Osteoblast (primary cell): ENCODE measurements around the gene TEX261. TPM values are rescaled to one million over a fixed set of nuclear protein-coding genes. Genes with fewer than 3 reads are reported as not detected.

Source experiments
- DNase-seq: peaks from one replicate; pipeline ENCODE4 v3.0.0; 2011; ENCODE audit warnings: low spot score, mixed read lengths; ENCODE audit not compliant: insufficient read length; ENCODE audit errors: missing footprints
- H2AFZ ChIP-seq: 2 replicates; pipeline ENCODE4 v1.6.0; 2011; ENCODE audit warnings: mild to moderate bottlenecking, low read length
- H3K27ac ChIP-seq: 2 replicates; pipeline ENCODE4 v1.5.1; 2011; ENCODE audit warnings: mild to moderate bottlenecking, low read depth, low read length, moderate library complexity
- H3K27me3 ChIP-seq: 2 replicates; pipeline ENCODE4 v1.6.0; 2012; ENCODE audit warnings: mild to moderate bottlenecking, control low read depth, inconsistent platforms, low read length, moderate library complexity; ENCODE audit not compliant: insufficient read depth
- H3K36me3 ChIP-seq: 2 replicates; pipeline ENCODE4 v1.5.1; 2011; ENCODE audit warnings: mild to moderate bottlenecking, low read length, control low read depth, moderate library complexity; ENCODE audit not compliant: insufficient read depth
- H3K4me1 ChIP-seq: 2 replicates; pipeline ENCODE4 v1.5.1; 2011; ENCODE audit warnings: mild to moderate bottlenecking, low read length, control low read depth, moderate library complexity; ENCODE audit not compliant: insufficient read depth
- H3K4me2 ChIP-seq: 2 replicates; pipeline ENCODE4 v1.6.0; 2011; ENCODE audit warnings: mild to moderate bottlenecking, low read length; ENCODE audit not compliant: insufficient read depth
- H3K4me3 ChIP-seq: fragments of 200-600 bp; sonication (generic); 3 replicates; pipeline ENCODE4 v1.5.1; 2012; ENCODE audit warnings: mild to moderate bottlenecking, low read length, inconsistent platforms; ENCODE audit not compliant: insufficient read depth
- H3K79me2 ChIP-seq: 2 replicates; pipeline ENCODE4 v1.6.0; 2012; ENCODE audit warnings: mild to moderate bottlenecking, low read length, control low read depth, inconsistent platforms; ENCODE audit not compliant: insufficient read depth
- H3K9me3 ChIP-seq: 2 replicates; pipeline ENCODE4 v1.5.1; 2011; ENCODE audit warnings: low read depth, low read length, control low read depth
- H4K20me1 ChIP-seq: 2 replicates; pipeline ENCODE4 v1.6.0; 2012; ENCODE audit warnings: mild to moderate bottlenecking, low read length, control low read depth; ENCODE audit not compliant: insufficient read depth
- total RNA-seq: library from RNA; depleted of rRNA; stranded (reverse); fragments of >200 nt; gene quantifications from 2 replicates; pipeline ENCODE4 v1.2.3, GENCODE V29; 2012
- TF ChIP-seq, protein P1 (sequence below): IDR thresholded peaks from 2 replicates; pipeline ENCODE4 v1.5.1; 2011; ENCODE audit warnings: mild to moderate bottlenecking, low read depth, low read length, moderate library complexity; ENCODE audit errors: extremely low read depth

TEX261 gene
- total RNA-seq, 1 donor, result 30.0 TPM

DNA sequence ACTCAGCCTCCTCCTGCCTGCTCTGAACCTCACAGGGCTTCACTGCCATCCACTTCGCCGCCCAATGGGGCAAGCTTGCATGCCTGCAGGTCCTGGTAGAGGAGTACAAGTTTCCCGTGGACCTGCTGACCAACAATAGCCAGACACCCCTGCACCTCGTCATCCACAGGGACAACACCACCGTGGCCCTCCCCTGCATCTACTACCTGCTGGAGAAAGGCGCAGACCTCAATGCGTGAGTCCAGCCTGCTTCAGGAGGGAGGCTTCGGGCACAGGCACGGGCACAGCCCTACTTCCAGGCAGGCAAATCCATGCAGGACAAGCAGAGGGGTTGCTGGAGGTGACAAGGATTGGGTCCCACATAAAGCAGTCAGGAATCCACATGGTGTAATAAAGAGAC, 15.0 kb downstream of the TEX261 start:
- peak; percentile 25 for DNase-seq
- Histone ChIP-seq H3K4me3 (no peak overlapping the region), H3K9me3 (no peaks in the 10 kb centered on the region), H3K4me2 (no peak overlapping the region), H4K20me1 (no peaks in the 10 kb centered on the region), H3K4me1 (peaks cover 19% of the 10 kb centered on the region), H3K27me3 (no peaks in the 10 kb centered on the region), H3K36me3 (no peaks in the 10 kb centered on the region), H3K79me2 (no peaks in the 10 kb centered on the region), H2AFZ (no peak overlapping the region), H3K27ac (no peak overlapping the region)
- TF ChIP-seq, protein P1, sequence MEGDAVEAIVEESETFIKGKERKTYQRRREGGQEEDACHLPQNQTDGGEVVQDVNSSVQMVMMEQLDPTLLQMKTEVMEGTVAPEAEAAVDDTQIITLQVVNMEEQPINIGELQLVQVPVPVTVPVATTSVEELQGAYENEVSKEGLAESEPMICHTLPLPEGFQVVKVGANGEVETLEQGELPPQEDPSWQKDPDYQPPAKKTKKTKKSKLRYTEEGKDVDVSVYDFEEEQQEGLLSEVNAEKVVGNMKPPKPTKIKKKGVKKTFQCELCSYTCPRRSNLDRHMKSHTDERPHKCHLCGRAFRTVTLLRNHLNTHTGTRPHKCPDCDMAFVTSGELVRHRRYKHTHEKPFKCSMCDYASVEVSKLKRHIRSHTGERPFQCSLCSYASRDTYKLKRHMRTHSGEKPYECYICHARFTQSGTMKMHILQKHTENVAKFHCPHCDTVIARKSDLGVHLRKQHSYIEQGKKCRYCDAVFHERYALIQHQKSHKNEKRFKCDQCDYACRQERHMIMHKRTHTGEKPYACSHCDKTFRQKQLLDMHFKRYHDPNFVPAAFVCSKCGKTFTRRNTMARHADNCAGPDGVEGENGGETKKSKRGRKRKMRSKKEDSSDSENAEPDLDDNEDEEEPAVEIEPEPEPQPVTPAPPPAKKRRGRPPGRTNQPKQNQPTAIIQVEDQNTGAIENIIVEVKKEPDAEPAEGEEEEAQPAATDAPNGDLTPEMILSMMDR, result no peak

- H3K36me3 ChIP-seq, result no peaks in the 10 kb centered on the region
- H4K20me1 ChIP-seq, result no peaks in the 10 kb centered on the region
- H3K27me3 ChIP-seq, result no peaks in the 10 kb centered on the region
- no peak overlapping the region for H3K27ac ChIP-seq
- H3K4me2 ChIP-seq, result peak overlapping the region; percentile 90
- peaks cover 19% of the 10 kb centered on the region for H3K4me1 ChIP-seq
- no peaks in the 10 kb centered on the region for H3K9me3 ChIP-seq
- peak; percentile 65 for DNase-seq
- TF ChIP-seq, protein P1, result no peak
- H3K79me2 ChIP-seq, result no peaks in the 10 kb centered on the region
- peak overlapping the region; percentile 96 for H2AFZ ChIP-seq
- peak overlapping the region; percentile 88 for H3K4me3 ChIP-seq
These were observed 15.5 kb downstream of the TEX261 start for GRCh38 chr2:70979180-70979488.

DNA sequence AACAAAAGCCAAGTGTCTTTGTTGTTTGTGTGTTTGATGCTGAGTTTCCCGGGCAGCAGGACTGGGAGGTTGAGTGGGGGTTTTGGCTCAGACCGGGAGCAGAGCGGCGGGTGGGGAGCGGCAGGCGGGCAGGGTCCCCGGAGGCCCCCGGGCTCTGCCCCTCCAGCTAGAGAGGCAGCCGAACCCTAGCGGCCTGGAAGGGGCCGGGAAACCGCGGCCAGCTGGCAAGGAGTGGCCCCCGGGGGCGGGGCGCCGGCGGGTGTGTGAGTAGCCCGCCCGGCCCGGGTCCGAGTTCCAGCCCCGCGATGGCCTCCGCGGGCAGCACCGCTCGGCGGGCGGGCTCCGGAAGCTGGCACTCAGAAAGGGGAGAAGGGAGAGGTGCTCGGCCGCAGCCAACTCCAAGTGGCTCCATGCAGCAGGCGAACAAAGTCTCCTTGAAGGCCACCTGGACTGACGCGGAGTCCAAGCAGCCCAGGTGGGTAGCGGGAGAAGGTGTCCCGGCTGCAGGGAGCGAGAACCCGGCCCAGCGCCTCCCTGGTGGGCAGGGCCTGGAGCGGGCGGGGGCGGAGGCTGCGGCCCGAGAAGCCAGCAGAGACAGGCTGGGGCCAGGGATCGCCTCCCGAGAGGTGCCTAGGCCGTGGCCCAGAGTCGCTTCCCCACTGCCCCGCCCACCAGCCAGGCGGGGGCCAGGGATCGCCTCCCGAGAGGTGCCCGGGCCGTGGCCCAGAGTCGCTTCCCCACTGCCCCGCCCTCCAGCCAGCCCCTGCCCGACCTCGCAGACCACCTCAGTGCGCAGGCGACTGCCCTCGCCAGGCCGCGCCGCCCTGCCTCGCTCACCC, 16.1 kb downstream of the TEX261 start, which contains the start of gene ANKRD53:
Gene ANKRD53, plus strand, starts transcription at position 290 of the 839 bp plus-strand sequence. Its CDS starts 16 bp downstream, at position 306.
- peaks cover 19% of the 10 kb centered on the region for H3K4me1 ChIP-seq
- peak within 1 kb of the TSS; percentile 96 for H2AFZ ChIP-seq
- no peaks in the 10 kb centered on the region for H4K20me1 ChIP-seq
- no peaks in the 10 kb centered on the region for H3K79me2 ChIP-seq
- TF ChIP-seq, protein P1, result no peak
- no peaks in the 10 kb centered on the region for H3K9me3 ChIP-seq
- peak within 1 kb of the TSS; percentile 94 for H3K27ac ChIP-seq
- no peaks in the 10 kb centered on the region for H3K36me3 ChIP-seq
- H3K27me3 ChIP-seq, result no peaks in the 10 kb centered on the region
- H3K4me2 ChIP-seq, result peak within 1 kb of the TSS; percentile 90
- DNase-seq, result peak; percentile 90
- peak within 1 kb of the TSS; percentile 88 for H3K4me3 ChIP-seq

GRCh38 chr2:70977605-70978205, 17.0 kb downstream of the TEX261 start:
- H3K36me3 ChIP-seq, result no peaks in the 10 kb centered on the region
- no peaks in the 10 kb centered on the region for H3K27me3 ChIP-seq
- no peaks in the 10 kb centered on the region for H4K20me1 ChIP-seq
- peaks cover 19% of the 10 kb centered on the region for H3K4me1 ChIP-seq
- H3K4me3 ChIP-seq, result peak overlapping the region; percentile 88
- no peaks in the 10 kb centered on the region for H3K9me3 ChIP-seq
- H2AFZ ChIP-seq, result peak overlapping the region; percentile 96
- DNase-seq, result peak; percentile 95
- H3K4me2 ChIP-seq, result peak overlapping the region; percentile 90
- H3K79me2 ChIP-seq, result no peaks in the 10 kb centered on the region
- TF ChIP-seq, protein P1, result no peak
- H3K27ac ChIP-seq, result peak overlapping the region; percentile 94
